HCT116 (cell line): ENCODE measurements around the gene ZNF580. TPM values are rescaled to one million over a fixed set of nuclear protein-coding genes. Genes with fewer than 3 reads are reported as not detected.

ENCODE experiments used
- ATAC-seq: fragments of 200-7000 bp; cut with Tn5 transposase; 2 replicates; pipeline ENCODE4 v1.9.1; 2020; ENCODE audit warnings: mild to moderate bottlenecking, moderate library complexity
- BruUV-seq: library from RNA; stranded (reverse); fragments of 400-500 nt; replicated peaks from 2 replicates; lab custom pipeline; 2021; lab: Mats Ljungman, UMichigan
- CTCF ChIA-PET: fragments of 300-600 bp; sonication (Branson Sonifier 250); formaldehyde crosslinking; loops from one replicate; lab custom pipeline; 2021; ENCODE audit warnings: antibody characterized with exemption; lab: Charles Lee
- POLR2A ChIA-PET: fragments of 300-600, 350-600 bp; sonication (Branson Sonifier 250); formaldehyde crosslinking; loops from one replicate; lab custom pipeline; 2021; ENCODE audit warnings: antibody characterized with exemption; lab: Charles Lee
- RAD21 ChIA-PET, 2 experiments: fragments of 300-600 bp; sonication (Branson Sonifier 250); formaldehyde crosslinking; loops; one replicate each; lab custom pipeline; 2023; ENCODE audit warnings: low total read pairs in 2 of 2; ENCODE audit not compliant: uncharacterized antibody in 2 of 2, unreplicated experiment in 2 of 2, low non-redundant PET in 1 of 2; lab: Charles Lee
- DNase-seq: peaks from one replicate; pipeline ENCODE4 v3.0.0-alpha.2; 2010; ENCODE audit warnings: low read depth, low spot score
- H2AFZ ChIP-seq: fragments of 200-600 bp; shearing (Covaris generic), sonication (generic); 2 replicates; pipeline ENCODE4 v1.6.1; 2017; ENCODE audit warnings: low read depth, mixed run types, mixed read lengths, antibody characterized with exemption, low read length; ENCODE audit not compliant: poor library complexity, severe bottlenecking
- H3K27ac ChIP-seq: 2 replicates; pipeline ENCODE4 v1.5.1; 2012; ENCODE audit warnings: low read depth, low read length
- H3K27me3 ChIP-seq: fragments of 200-600 bp; sonication (generic); 2 replicates; pipeline ENCODE4 v1.6.1; 2016; ENCODE audit warnings: mixed run types, low read length, mixed read lengths; ENCODE audit not compliant: insufficient read depth
- H3K36me3 ChIP-seq, 2 experiments: fragments of 200-500 bp in 1 of 2; fragments of 200-600 bp in 1 of 2; sonication (Bioruptor generic) in 1 of 2; sonication (generic) in 1 of 2; 2 replicates each; pipeline versions ENCODE4 v1.5.1 to v1.6.1; 2014 to 2016; ENCODE audit warnings: low read length in 2 of 2, inconsistent platforms in 1 of 2, mixed read lengths in 1 of 2, mixed run types in 1 of 2; ENCODE audit not compliant: insufficient read depth in 2 of 2, control insufficient read depth in 1 of 2
- H3K4me1 ChIP-seq, 2 experiments: fragments of 200-600 bp in 1 of 2; sonication (generic) in 1 of 2; 2 replicates each; pipeline versions ENCODE4 v1.5.1 to v1.6.1; 2012 to 2017; ENCODE audit warnings: low read length in 2 of 2, inconsistent platforms in 1 of 2, mild to moderate bottlenecking in 1 of 2, mixed read lengths in 1 of 2, mixed run types in 1 of 2, moderate library complexity in 1 of 2; ENCODE audit not compliant: insufficient read depth in 2 of 2, control insufficient read depth in 1 of 2
- H3K4me2 ChIP-seq: fragments of 200-600 bp; sonication (generic); 2 replicates; pipeline ENCODE4 v1.6.1; 2017; ENCODE audit warnings: mixed run types, low read length, mixed read lengths
- H3K4me3 ChIP-seq, 2 experiments: fragments of 200-600 bp in 1 of 2; sonication (generic) in 1 of 2; replicated peaks in 1 of 2; 2 replicates each; pipeline ENCODE4 v1.5.1; 2011 to 2016; ENCODE audit warnings: low read length in 2 of 2, control low read depth in 1 of 2, low read depth in 1 of 2, mild to moderate bottlenecking in 1 of 2, mixed read lengths in 1 of 2, mixed run types in 1 of 2
- H3K79me2 ChIP-seq: fragments of 200-600 bp; sonication (generic); 2 replicates; pipeline ENCODE4 v1.6.1; 2017; ENCODE audit warnings: mild to moderate bottlenecking, mixed run types, low read length, moderate library complexity, mixed read lengths; ENCODE audit not compliant: insufficient read depth
- H3K9ac ChIP-seq: fragments of 200-600 bp; sonication (generic); 2 replicates; pipeline ENCODE4 v1.6.1; 2016; ENCODE audit warnings: low read length, mixed read lengths
- H3K9me2 ChIP-seq: fragments of 200-600 bp; sonication (generic), shearing (Covaris generic); 2 replicates; pipeline ENCODE4 v1.6.1; 2017; ENCODE audit warnings: mixed run types, mild to moderate bottlenecking, moderate library complexity; ENCODE audit not compliant: insufficient read depth
- H3K9me3 ChIP-seq, 2 experiments: fragments of 200-500 bp in 1 of 2; fragments of 200-600 bp in 1 of 2; sonication (Bioruptor generic) in 1 of 2; sonication (generic) in 1 of 2; 2 replicates each; pipeline ENCODE4 v1.6.1; 2014 to 2017; ENCODE audit warnings: low read length in 2 of 2, mixed read lengths in 2 of 2, inconsistent platforms in 1 of 2, low read depth in 1 of 2, mild to moderate bottlenecking in 1 of 2, mixed run types in 1 of 2, moderate library complexity in 1 of 2; ENCODE audit not compliant: control insufficient read depth in 1 of 2, insufficient read depth in 1 of 2
- H4K20me1 ChIP-seq: fragments of 200-600 bp; sonication (generic), shearing (Covaris generic); 2 replicates; pipeline ENCODE4 v1.6.1; 2017; ENCODE audit warnings: mixed run types, mild to moderate bottlenecking, moderate library complexity; ENCODE audit not compliant: insufficient read depth
- ATF3 ChIP-seq: IDR thresholded peaks from 2 replicates; pipeline ENCODE4 v1.6.1; 2012
- CBX3 ChIP-seq: IDR thresholded peaks from 2 replicates; pipeline ENCODE4 v1.6.1; 2012; ENCODE audit warnings: low read depth
- EGR1 ChIP-seq: IDR thresholded peaks from 2 replicates; pipeline ENCODE4 v1.6.1; 2012; ENCODE audit warnings: low read depth
- ELF1 ChIP-seq: IDR thresholded peaks from 2 replicates; pipeline ENCODE4 v1.6.1; 2012; ENCODE audit warnings: low read depth, borderline replicate concordance
- EZH2 ChIP-seq: fragments of 200-600 bp; sonication (generic); IDR thresholded peaks from 2 replicates; pipeline ENCODE4 v1.6.1; 2017; ENCODE audit warnings: antibody characterized with exemption, mixed run types
- EZH2phosphoT487 ChIP-seq: fragments of 200-600 bp; IDR thresholded peaks from 2 replicates; pipeline ENCODE4 v1.6.1; 2018; ENCODE audit warnings: antibody characterized with exemption, borderline replicate concordance
- FOSL1 ChIP-seq: IDR thresholded peaks from 2 replicates; pipeline ENCODE4 v1.6.1; 2012; ENCODE audit warnings: low read depth
- JUND ChIP-seq: IDR thresholded peaks from 2 replicates; pipeline ENCODE4 v1.6.1; 2012
- RAD21 ChIP-seq: IDR thresholded peaks from 2 replicates; pipeline ENCODE4 v1.6.1; 2012; ENCODE audit warnings: low read depth, mild to moderate bottlenecking
- SIN3A ChIP-seq: IDR thresholded peaks from 2 replicates; pipeline ENCODE4 v1.6.1; 2012; ENCODE audit warnings: low read depth
- SRF ChIP-seq: IDR thresholded peaks from 2 replicates; pipeline ENCODE4 v1.6.1; 2012; ENCODE audit warnings: low read depth
- TCF7L2 ChIP-seq: IDR thresholded peaks from 2 replicates; pipeline ENCODE4 v1.7.0; 2011; ENCODE audit warnings: borderline replicate concordance, inconsistent platforms; ENCODE audit not compliant: insufficient read depth, insufficient read length; ENCODE audit errors: extremely low read depth
- YY1 ChIP-seq: IDR thresholded peaks from 2 replicates; pipeline ENCODE4 v1.6.1; 2011; ENCODE audit warnings: low read length, low read depth, moderate library complexity, mild to moderate bottlenecking; ENCODE audit not compliant: insufficient replicate concordance; ENCODE audit errors: extremely low read depth
- ZFX ChIP-seq: fragments of 450-650 bp; IDR thresholded peaks from 2 replicates; pipeline ENCODE4 v1.6.1; 2017
- ZNF274 ChIP-seq: fragments of 200-500 bp; sonication (Bioruptor generic); IDR thresholded peaks from 2 replicates; pipeline ENCODE4 v1.6.1; 2014; ENCODE audit warnings: mild to moderate bottlenecking, low read depth, low read length, inconsistent platforms
- intact Hi-C: fragments of 100-400 bp; cut with micrococcal nuclease; formaldehyde crosslinking; loops from 2 replicates; pipeline ENCODE4 v1.10.0; 2022
- total RNA-seq: library from RNA; stranded (reverse); gene quantifications from one replicate; pipeline ENCODE4 v1.2.1, GENCODE V29; 2021; ENCODE audit not compliant: unreplicated experiment
- TF ChIP-seq, protein P1 (sequence below): IDR thresholded peaks from 2 replicates; pipeline ENCODE4 v1.6.1; 2011; ENCODE audit warnings: mild to moderate bottlenecking, low read length, moderate library complexity; ENCODE audit not compliant: insufficient replicate concordance; ENCODE audit errors: extremely low read depth
- TF ChIP-seq, protein P2 (sequence below): IDR thresholded peaks from 2 replicates; pipeline ENCODE4 v1.6.1; 2012; ENCODE audit warnings: low read depth
- TF ChIP-seq, protein P3 (sequence below), 3 experiments: fragments of 200-600 bp in 1 of 3; sonication (generic) in 1 of 3; IDR thresholded peaks in 2 of 3; conservative IDR thresholded peaks in 1 of 3; 2 replicates each; pipeline ENCODE4 v1.5.1; 2012 to 2017; ENCODE audit warnings: low read depth in 2 of 3, low read length in 2 of 3, antibody characterized with exemption in 1 of 3, borderline replicate concordance in 1 of 3, control low read depth in 1 of 3, mild to moderate bottlenecking in 1 of 3, mixed read lengths in 1 of 3, mixed run types in 1 of 3, moderate library complexity in 1 of 3; ENCODE audit not compliant: insufficient read depth in 1 of 3
- TF ChIP-seq, protein P4 (sequence below): IDR thresholded peaks from 2 replicates; pipeline ENCODE4 v1.6.1; 2012

The ZNF580 gene
- total RNA-seq, 1 experiment from 2014 or later = 36.7 TPM

- H3K4me2 ChIP-seq = peak overlapping the region; percentile 79
- H3K27me3 ChIP-seq = no peaks in the 10 kb centered on the region
- ChIA-PET RAD21 (no interaction called here), POLR2A (no interaction called here), CTCF (interaction anchor here (2.9 kb wide), 1 partner anchor 15 kb away, joined by 15 read pairs; no protein-coding TSS in a partner anchor)
- no peaks in the 10 kb centered on the region for H3K9me3 ChIP-seq
- peak overlapping the region; percentile 93 to 94 for H3K4me3 ChIP-seq
- intact Hi-C loops = no loop called here
- H3K79me2 ChIP-seq = peaks cover 64% of the 10 kb centered on the region
- peaks cover 18 to 29% of the 10 kb centered on the region in 2 experiments; a peak in 3 of 4 replicates for H3K4me1 ChIP-seq
- H3K9ac ChIP-seq = peak overlapping the region; percentile 99
- no peaks in the 10 kb centered on the region for H3K9me2 ChIP-seq
- peak overlapping the region; percentile 99 for H3K27ac ChIP-seq
- no peak for TF ChIP-seq EZH2
- no peak for TF ChIP-seq ZNF274
- TF ChIP-seq, protein P1, sequence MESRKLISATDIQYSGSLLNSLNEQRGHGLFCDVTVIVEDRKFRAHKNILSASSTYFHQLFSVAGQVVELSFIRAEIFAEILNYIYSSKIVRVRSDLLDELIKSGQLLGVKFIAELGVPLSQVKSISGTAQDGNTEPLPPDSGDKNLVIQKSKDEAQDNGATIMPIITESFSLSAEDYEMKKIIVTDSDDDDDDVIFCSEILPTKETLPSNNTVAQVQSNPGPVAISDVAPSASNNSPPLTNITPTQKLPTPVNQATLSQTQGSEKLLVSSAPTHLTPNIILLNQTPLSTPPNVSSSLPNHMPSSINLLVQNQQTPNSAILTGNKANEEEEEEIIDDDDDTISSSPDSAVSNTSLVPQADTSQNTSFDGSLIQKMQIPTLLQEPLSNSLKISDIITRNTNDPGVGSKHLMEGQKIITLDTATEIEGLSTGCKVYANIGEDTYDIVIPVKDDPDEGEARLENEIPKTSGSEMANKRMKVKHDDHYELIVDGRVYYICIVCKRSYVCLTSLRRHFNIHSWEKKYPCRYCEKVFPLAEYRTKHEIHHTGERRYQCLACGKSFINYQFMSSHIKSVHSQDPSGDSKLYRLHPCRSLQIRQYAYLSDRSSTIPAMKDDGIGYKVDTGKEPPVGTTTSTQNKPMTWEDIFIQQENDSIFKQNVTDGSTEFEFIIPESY = no peak
- TF ChIP-seq SIN3A = no peak
- TF ChIP-seq EZH2phosphoT487 = no peak
- no peak for TF ChIP-seq JUND
- no peak for TF ChIP-seq FOSL1
- TF ChIP-seq SRF = no peak
- no peak for TF ChIP-seq ATF3
- TF ChIP-seq EGR1 = no peak
- no peak for TF ChIP-seq CBX3
- TF ChIP-seq YY1 = no peak
- TF ChIP-seq, protein P2, sequence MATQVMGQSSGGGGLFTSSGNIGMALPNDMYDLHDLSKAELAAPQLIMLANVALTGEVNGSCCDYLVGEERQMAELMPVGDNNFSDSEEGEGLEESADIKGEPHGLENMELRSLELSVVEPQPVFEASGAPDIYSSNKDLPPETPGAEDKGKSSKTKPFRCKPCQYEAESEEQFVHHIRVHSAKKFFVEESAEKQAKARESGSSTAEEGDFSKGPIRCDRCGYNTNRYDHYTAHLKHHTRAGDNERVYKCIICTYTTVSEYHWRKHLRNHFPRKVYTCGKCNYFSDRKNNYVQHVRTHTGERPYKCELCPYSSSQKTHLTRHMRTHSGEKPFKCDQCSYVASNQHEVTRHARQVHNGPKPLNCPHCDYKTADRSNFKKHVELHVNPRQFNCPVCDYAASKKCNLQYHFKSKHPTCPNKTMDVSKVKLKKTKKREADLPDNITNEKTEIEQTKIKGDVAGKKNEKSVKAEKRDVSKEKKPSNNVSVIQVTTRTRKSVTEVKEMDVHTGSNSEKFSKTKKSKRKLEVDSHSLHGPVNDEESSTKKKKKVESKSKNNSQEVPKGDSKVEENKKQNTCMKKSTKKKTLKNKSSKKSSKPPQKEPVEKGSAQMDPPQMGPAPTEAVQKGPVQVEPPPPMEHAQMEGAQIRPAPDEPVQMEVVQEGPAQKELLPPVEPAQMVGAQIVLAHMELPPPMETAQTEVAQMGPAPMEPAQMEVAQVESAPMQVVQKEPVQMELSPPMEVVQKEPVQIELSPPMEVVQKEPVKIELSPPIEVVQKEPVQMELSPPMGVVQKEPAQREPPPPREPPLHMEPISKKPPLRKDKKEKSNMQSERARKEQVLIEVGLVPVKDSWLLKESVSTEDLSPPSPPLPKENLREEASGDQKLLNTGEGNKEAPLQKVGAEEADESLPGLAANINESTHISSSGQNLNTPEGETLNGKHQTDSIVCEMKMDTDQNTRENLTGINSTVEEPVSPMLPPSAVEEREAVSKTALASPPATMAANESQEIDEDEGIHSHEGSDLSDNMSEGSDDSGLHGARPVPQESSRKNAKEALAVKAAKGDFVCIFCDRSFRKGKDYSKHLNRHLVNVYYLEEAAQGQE = no peak
- no peak for TF ChIP-seq RAD21
- TF ChIP-seq, protein P3, sequence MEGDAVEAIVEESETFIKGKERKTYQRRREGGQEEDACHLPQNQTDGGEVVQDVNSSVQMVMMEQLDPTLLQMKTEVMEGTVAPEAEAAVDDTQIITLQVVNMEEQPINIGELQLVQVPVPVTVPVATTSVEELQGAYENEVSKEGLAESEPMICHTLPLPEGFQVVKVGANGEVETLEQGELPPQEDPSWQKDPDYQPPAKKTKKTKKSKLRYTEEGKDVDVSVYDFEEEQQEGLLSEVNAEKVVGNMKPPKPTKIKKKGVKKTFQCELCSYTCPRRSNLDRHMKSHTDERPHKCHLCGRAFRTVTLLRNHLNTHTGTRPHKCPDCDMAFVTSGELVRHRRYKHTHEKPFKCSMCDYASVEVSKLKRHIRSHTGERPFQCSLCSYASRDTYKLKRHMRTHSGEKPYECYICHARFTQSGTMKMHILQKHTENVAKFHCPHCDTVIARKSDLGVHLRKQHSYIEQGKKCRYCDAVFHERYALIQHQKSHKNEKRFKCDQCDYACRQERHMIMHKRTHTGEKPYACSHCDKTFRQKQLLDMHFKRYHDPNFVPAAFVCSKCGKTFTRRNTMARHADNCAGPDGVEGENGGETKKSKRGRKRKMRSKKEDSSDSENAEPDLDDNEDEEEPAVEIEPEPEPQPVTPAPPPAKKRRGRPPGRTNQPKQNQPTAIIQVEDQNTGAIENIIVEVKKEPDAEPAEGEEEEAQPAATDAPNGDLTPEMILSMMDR (IDR thresholded peaks at IDR 0.05 in 2 of 3, conservative IDR thresholded peaks at IDR 0.05 in 1 of 3; ENCODE audit: borderline replicate concordance in 1 of 3, insufficient read depth in 1 of 3, low read depth in 2 of 3, low read length in 2 of 3) = no peak
- no peak for TF ChIP-seq TCF7L2
- no peak for TF ChIP-seq ZFX
- TF ChIP-seq ELF1 = no peak
- TF ChIP-seq, protein P4, sequence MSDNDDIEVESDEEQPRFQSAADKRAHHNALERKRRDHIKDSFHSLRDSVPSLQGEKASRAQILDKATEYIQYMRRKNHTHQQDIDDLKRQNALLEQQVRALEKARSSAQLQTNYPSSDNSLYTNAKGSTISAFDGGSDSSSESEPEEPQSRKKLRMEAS = no peak
- DNase-seq (no peak), ATAC-seq (no peak)
- H2AFZ ChIP-seq = no peak overlapping the region
- BruUV-seq = no TSS peak
- peaks cover 22 to 29% of the 10 kb centered on the region in 2 experiments; a peak in 3 of 4 replicates for H3K36me3 ChIP-seq
- no peaks in the 10 kb centered on the region; the same call in 1 of the 2 replicates for H4K20me1 ChIP-seq
Measured at GRCh38 chr19:55656552-55656951, 15.8 kb downstream of the ZNF580 start.
